Adipose tissue (tissue), 3 donors: ENCODE data around the gene PLCE1. TPM values are rescaled to one million over a fixed set of nuclear protein-coding genes. Genes with fewer than 3 reads are reported as not detected.
"Not testable (repeated sequence)": the region's sequence is repeated elsewhere in the genome, so short reads cannot be mapped to it uniquely, and the experiment has no call there.

Source experiments
- H3K27ac ChIP-seq: one replicate; pipeline ENCODE4 v1.5.1; 2013; ENCODE audit warnings: low read depth, low read length
- WGBS, 3 donors: extraction: QIAGEN DNeasy Blood & Tissue Kit; methylation state at CpG; one replicate each; pipeline ENCODE4 v1.1.7; 2013; 5-methylcytosine and 5-hydroxymethylcytosine counted together
- polyA plus RNA-seq, 3 donors: library from polyadenylated mRNA; stranded (reverse); fragments of 200-250 nt; gene quantifications; one replicate each; pipeline ENCODE4 v1.2.3, GENCODE V29; 2013
- donor health status: healthy with polysubstance abuse.
- donor health status: Bipolar disorder and iron deficiency.
- donor health status: healthy.

PLCE1 gene
- polyA plus RNA-seq, result 1 to 10 TPM in 2 of 3 donors, under 1 TPM in 1; 0.93 to 2.4 (median 1.5) TPM

GRCh38 chr10:93993782-93994437, at the start of gene PLCE1:
TSS of gene PLCE1 (plus strand) at chr10:93993931. CDS start at chr10:94031047, 37,116 bp downstream.
- H3K27ac ChIP-seq, result no peak within 1 kb of the TSS
- WGBS, 3 donors, result 1 to 3% (median 2%) methylated on average over 48 to 83 of the region's 83 CpGs

- no peak overlapping the region for H3K27ac ChIP-seq
- whole genome bisulfite sequencing, 3 donors, result 61 to 67% (median 66%) methylated on average over 4 of the region's 4 CpGs
Observed at GRCh38 chr10:93945819-93946218, 47.9 kb upstream of the PLCE1 start.

GRCh38 chr10:93947055-93947454, 46.7 kb upstream of the PLCE1 start:
- 51 to 72% (median 57%) methylated on average over 8 of the region's 8 CpGs for WGBS, 3 donors
- no peak overlapping the region for H3K27ac ChIP-seq

GRCh38 chr10:93947524-93947923, 46.2 kb upstream of the PLCE1 start:
- no peak overlapping the region for H3K27ac ChIP-seq

GRCh38 chr10:93951905-93952304, 41.8 kb upstream of the PLCE1 start:
- WGBS, 3 donors, result 79 to 84% (median 83%) methylated on average over 2 of the region's 2 CpGs
- no peak overlapping the region for H3K27ac ChIP-seq

GRCh38 chr10:93954299-93954698, 39.4 kb upstream of the PLCE1 start:
- H3K27ac ChIP-seq, result no peak overlapping the region
- WGBS, 3 donors, result 94 to 97% (median 95%) methylated on average over 8 of the region's 8 CpGs

- WGBS, 3 donors, result 85 to 93% (median 88%) methylated on average over 5 of the region's 5 CpGs
- H3K27ac ChIP-seq, result no peak overlapping the region
Observed at GRCh38 chr10:93954726-93955363, 38.9 kb upstream of the PLCE1 start.

- WGBS, 3 donors, result 90 to 98% (median 92%) methylated on average over 6 of the region's 6 CpGs
Observed at GRCh38 chr10:93958834-93959233, 34.9 kb upstream of the PLCE1 start.

GRCh38 chr10:93960988-93961387, 32.7 kb upstream of the PLCE1 start:
- WGBS, 3 donors, result 94 to 98% (median 97%) methylated on average over 7 of the region's 7 CpGs

More at GRCh38 chr10:93958834-93959233, 34.9 kb upstream of the PLCE1 start:
- no peak overlapping the region for H3K27ac ChIP-seq

GRCh38 chr10:93962973-93963372, 30.8 kb upstream of the PLCE1 start:
- H3K27ac ChIP-seq, result no peak overlapping the region
- 71 to 92% (median 85%) methylated on average over 1 of the region's 1 CpG for whole genome bisulfite sequencing, 3 donors

More at GRCh38 chr10:93960988-93961387, 32.7 kb upstream of the PLCE1 start:
- not testable (repeated sequence) for H3K27ac ChIP-seq

GRCh38 chr10:93963434-93963833, 30.3 kb upstream of the PLCE1 start:
- 84 to 88% (median 88%) methylated on average over 5 of the region's 5 CpGs for WGBS, 3 donors

GRCh38 chr10:93965911-93966310, 27.8 kb upstream of the PLCE1 start:
- H3K27ac ChIP-seq, result no peak overlapping the region

More at GRCh38 chr10:93963434-93963833, 30.3 kb upstream of the PLCE1 start:
- no peak overlapping the region for H3K27ac ChIP-seq

- H3K27ac ChIP-seq, result no peak overlapping the region
- WGBS, 3 donors, result 91 to 95% (median 92%) methylated on average over 2 of the region's 2 CpGs
Observed at GRCh38 chr10:93967756-93968155, 26.0 kb upstream of the PLCE1 start.

- 65 to 74% (median 72%) methylated on average over 4 of the region's 4 CpGs for WGBS, 3 donors
- H3K27ac ChIP-seq, result no peak overlapping the region
Observed at GRCh38 chr10:93968540-93968945, 25.2 kb upstream of the PLCE1 start.

- H3K27ac ChIP-seq, result not testable (repeated sequence)
- WGBS, 3 donors, result 94 to 95% (median 95%) methylated on average over 18 to 41 of the region's 44 CpGs
Observed at GRCh38 chr10:93970433-93971010, 23.2 kb upstream of the PLCE1 start.

GRCh38 chr10:93973748-93974445, 19.8 kb upstream of the PLCE1 start:
- H3K27ac ChIP-seq, result no peak overlapping the region
- WGBS, 3 donors, result 67 to 80% (median 69%) methylated on average over 2 of the region's 2 CpGs

GRCh38 chr10:93977442-93977841, 16.3 kb upstream of the PLCE1 start:
- H3K27ac ChIP-seq, result no peak overlapping the region
- WGBS, 3 donors, result 71 to 76% (median 72%) methylated on average over 3 of the region's 3 CpGs

- H3K27ac ChIP-seq, result no peak overlapping the region
- WGBS, 3 donors, result 92 to 97% (median 94%) methylated on average over 3 of the region's 3 CpGs
Observed at GRCh38 chr10:93980486-93980885, 13.2 kb upstream of the PLCE1 start.

- WGBS, 3 donors, result 46 to 59% (median 59%) methylated on average over 4 of the region's 4 CpGs
- no peak overlapping the region for H3K27ac ChIP-seq
Observed at GRCh38 chr10:93991114-93991513, 2.6 kb upstream of the PLCE1 start.
